Mesenchymal stem cell (in vitro differentiated cells and primary cell): Measurements from ENCODE around the gene FUBP3.

Experiments
- DNase-seq: peaks from one replicate; pipeline ENCODE4 v3.0.0-alpha.2; 2013
- H2AFZ ChIP-seq: one replicate; pipeline ENCODE4 v1.6.1; 2013; ENCODE audit warnings: low read depth, mild to moderate bottlenecking, control low read depth, inconsistent platforms, low read length, moderate library complexity
- H2AK5ac ChIP-seq: 2 replicates; pipeline ENCODE4 v1.6.1; 2013; ENCODE audit warnings: low read length, moderate library complexity, mild to moderate bottlenecking, inconsistent platforms; ENCODE audit not compliant: severe bottlenecking
- H2BK120ac ChIP-seq: one replicate; pipeline ENCODE4 v1.6.1; 2013; ENCODE audit warnings: low read depth, mild to moderate bottlenecking, inconsistent platforms, low read length, moderate library complexity
- H2BK12ac ChIP-seq, 2 experiments: one replicate each; pipeline ENCODE4 v1.6.1; 2013; ENCODE audit warnings: inconsistent platforms in 2 of 2, low read length in 2 of 2, mild to moderate bottlenecking in 2 of 2, moderate library complexity in 2 of 2, control low read depth in 1 of 2
- H2BK15ac ChIP-seq: one replicate; pipeline ENCODE4 v1.6.1; 2013; ENCODE audit warnings: mild to moderate bottlenecking, low read depth, inconsistent platforms; ENCODE audit not compliant: poor library complexity, severe bottlenecking
- H2BK5ac ChIP-seq: 2 replicates; pipeline ENCODE4 v1.6.1; 2013; ENCODE audit warnings: low read depth, mild to moderate bottlenecking, low read length, control low read depth, inconsistent platforms; ENCODE audit not compliant: poor library complexity, severe bottlenecking
- H3K14ac ChIP-seq, 2 experiments: one replicate each; pipeline ENCODE4 v1.6.1; 2013; ENCODE audit warnings: inconsistent platforms in 2 of 2, low read length in 2 of 2, control low read depth in 1 of 2, mild to moderate bottlenecking in 1 of 2, moderate library complexity in 1 of 2
- H3K18ac ChIP-seq, 2 experiments: one replicate each; pipeline ENCODE4 v1.6.1; 2013; ENCODE audit warnings: inconsistent platforms in 2 of 2, low read length in 2 of 2, control low read depth in 1 of 2, low read depth in 1 of 2, mild to moderate bottlenecking in 1 of 2
- H3K23ac ChIP-seq, 2 experiments: one replicate each; pipeline ENCODE4 v1.6.1; 2013; ENCODE audit warnings: inconsistent platforms in 2 of 2, low read length in 2 of 2, mild to moderate bottlenecking in 2 of 2, moderate library complexity in 2 of 2, control low read depth in 1 of 2
- H3K27ac ChIP-seq: 2 replicates; pipeline ENCODE4 v1.5.1; 2013; ENCODE audit warnings: mild to moderate bottlenecking, moderate library complexity, low read length, control low read depth, inconsistent platforms; ENCODE audit not compliant: poor library complexity, severe bottlenecking
- H3K27me3 ChIP-seq, 2 experiments: 2 replicates each; pipeline versions ENCODE4 v1.6.1 to v1.7.0; 2013; ENCODE audit warnings: low read length in 2 of 2, mild to moderate bottlenecking in 2 of 2, moderate library complexity in 2 of 2, control low read depth in 1 of 2, inconsistent platforms in 1 of 2; ENCODE audit not compliant: control insufficient read depth in 1 of 2, insufficient read depth in 1 of 2
- H3K36me3 ChIP-seq, 2 experiments: 2 replicates each; pipeline versions ENCODE4 v1.6.1 to v1.7.0; 2013; ENCODE audit warnings: low read length in 2 of 2, control low read depth in 1 of 2, inconsistent platforms in 1 of 2, low read depth in 1 of 2, mild to moderate bottlenecking in 1 of 2; ENCODE audit not compliant: insufficient read depth in 2 of 2, control insufficient read depth in 1 of 2
- H3K4ac ChIP-seq, 2 experiments: one replicate each; pipeline ENCODE4 v1.6.1; 2013; ENCODE audit warnings: inconsistent platforms in 2 of 2, low read length in 2 of 2, mild to moderate bottlenecking in 2 of 2, moderate library complexity in 2 of 2, control low read depth in 1 of 2, low read depth in 1 of 2
- H3K4me1 ChIP-seq: 2 replicates; pipeline ENCODE4 v1.6.1; 2013; ENCODE audit warnings: low read depth, low read length, control low read depth; ENCODE audit not compliant: control insufficient read depth, insufficient read depth
- H3K4me2 ChIP-seq: 2 replicates; pipeline ENCODE4 v1.6.1; 2013; ENCODE audit warnings: low read length, mild to moderate bottlenecking, inconsistent platforms; ENCODE audit not compliant: poor library complexity, severe bottlenecking
- H3K4me3 ChIP-seq, 2 experiments: 2 replicates each; pipeline versions ENCODE4 v1.5.1 to v1.7.0; 2013; ENCODE audit warnings: low read length in 2 of 2, mild to moderate bottlenecking in 2 of 2, control low read depth in 1 of 2, low read depth in 1 of 2; ENCODE audit not compliant: insufficient read depth in 1 of 2
- H3K79me1 ChIP-seq: replicated peaks from 2 replicates; pipeline ENCODE4 v1.6.1; 2013; ENCODE audit warnings: mild to moderate bottlenecking, control low read depth, low read length, inconsistent platforms; ENCODE audit not compliant: poor library complexity, severe bottlenecking
- H3K9ac ChIP-seq: 2 replicates; pipeline ENCODE4 v1.7.0; 2013; ENCODE audit warnings: mild to moderate bottlenecking, low read length, moderate library complexity
- H3K9me3 ChIP-seq: 2 replicates; pipeline ENCODE4 v1.7.0; 2013; ENCODE audit warnings: mild to moderate bottlenecking, low read length; ENCODE audit not compliant: control insufficient read depth
- H4K8ac ChIP-seq: one replicate; pipeline ENCODE4 v1.6.1; 2013; ENCODE audit warnings: inconsistent platforms, mild to moderate bottlenecking, low read length, moderate library complexity
- H4K91ac ChIP-seq: one replicate; pipeline ENCODE4 v1.6.1; 2013; ENCODE audit warnings: mild to moderate bottlenecking, low read length, inconsistent platforms
- WGBS: methylation state at CpG from one replicate; pipeline ENCODE4 v1.1.7; 2013; ENCODE audit warnings: mixed read lengths; 5-methylcytosine and 5-hydroxymethylcytosine counted together

FUBP3 gene

DNA sequence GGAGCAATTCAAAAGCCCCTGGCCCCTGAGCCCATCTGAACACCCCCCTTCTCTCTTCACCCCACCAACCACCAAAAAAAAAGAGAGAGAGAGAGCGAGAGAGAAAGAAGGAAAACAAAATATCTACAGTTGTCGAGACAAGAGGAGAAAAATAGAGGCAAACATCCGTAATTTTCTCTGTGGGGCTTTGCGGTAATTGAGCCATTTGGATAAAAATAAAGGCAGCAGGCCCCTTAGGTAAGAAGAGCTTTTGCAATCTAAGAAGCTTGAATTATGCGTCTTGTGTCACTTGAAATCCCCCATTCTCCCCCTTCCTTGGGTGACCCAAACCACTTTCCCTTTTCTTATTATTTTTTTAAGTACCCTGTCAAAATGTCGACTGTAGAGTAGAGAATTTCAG, 35.5 kb upstream of the FUBP3 start:
- Histone ChIP-seq H2BK5ac (no peak overlapping the region), H3K4me1 (peaks cover 4% of the 10 kb centered on the region), H3K36me3 (no peaks in the 10 kb centered on the region), H2BK12ac (no peak overlapping the region), H3K18ac (no peak overlapping the region), H3K9ac (no peak overlapping the region), H3K4me2 (no peak overlapping the region), H2BK15ac (no peak overlapping the region), H3K79me1 (no peaks in the 10 kb centered on the region), H3K27ac (no peak overlapping the region), H2BK120ac (no peak overlapping the region), H2AK5ac (no peak overlapping the region), H2AFZ (no peak overlapping the region), H3K4me3 (no peak overlapping the region), H3K14ac (no peak overlapping the region), H4K8ac (no peak overlapping the region), H3K9me3 (no peaks in the 10 kb centered on the region), H4K91ac (no peak overlapping the region), H3K4ac (no peak overlapping the region), H3K27me3 (peaks cover 24 to 46% of the 10 kb centered on the region in 2 experiments), H3K23ac (no peak overlapping the region)
- no peak for DNase-seq
- WGBS: 88% methylated on average over 6 of the region's 6 CpGs

DNA sequence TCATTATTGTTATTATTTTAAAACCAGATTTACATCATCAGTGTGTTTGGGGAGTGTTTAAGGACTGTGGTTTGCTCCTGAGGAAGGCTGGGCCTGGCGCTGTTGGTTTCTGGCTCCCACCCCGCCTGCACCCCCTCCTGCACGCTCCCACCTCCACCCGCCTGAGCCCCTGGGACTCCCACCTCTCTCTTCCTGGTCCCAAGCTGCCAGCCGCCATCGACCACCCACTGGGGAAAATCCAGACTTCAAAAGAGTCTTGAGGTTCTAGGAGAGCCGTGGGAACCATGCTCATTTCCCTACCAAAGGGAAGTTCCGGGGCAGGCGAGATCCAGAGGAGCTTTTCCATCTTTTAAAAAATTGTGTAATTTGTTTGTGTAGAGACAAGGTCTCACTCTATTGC, 35.0 kb upstream of the FUBP3 start:
- no peak overlapping the region for H3K4me2 ChIP-seq
- peaks cover 24 to 42% of the 10 kb centered on the region in 2 experiments for H3K27me3 ChIP-seq
- H2AK5ac ChIP-seq: no peak overlapping the region
- no peak for DNase-seq
- H3K18ac ChIP-seq: no peak overlapping the region
- WGBS: 80% methylated on average over 9 of the region's 9 CpGs
- H2BK12ac ChIP-seq: no peak overlapping the region
- H3K9ac ChIP-seq: no peak overlapping the region
- no peak overlapping the region for H3K14ac ChIP-seq
- no peaks in the 10 kb centered on the region for H3K79me1 ChIP-seq
- peaks cover 4% of the 10 kb centered on the region for H3K4me1 ChIP-seq
- no peak overlapping the region for H2BK120ac ChIP-seq
- H2AFZ ChIP-seq: no peak overlapping the region
- no peak overlapping the region for H2BK5ac ChIP-seq
- H3K27ac ChIP-seq: no peak overlapping the region
- no peak overlapping the region for H3K4ac ChIP-seq
- no peak overlapping the region for H4K91ac ChIP-seq
- no peak overlapping the region for H2BK15ac ChIP-seq
- no peak overlapping the region for H3K4me3 ChIP-seq
- H3K9me3 ChIP-seq: peaks cover under 1% of the 10 kb centered on the region
- H4K8ac ChIP-seq: no peak overlapping the region
- no peaks in the 10 kb centered on the region for H3K36me3 ChIP-seq
- H3K23ac ChIP-seq: no peak overlapping the region

DNA sequence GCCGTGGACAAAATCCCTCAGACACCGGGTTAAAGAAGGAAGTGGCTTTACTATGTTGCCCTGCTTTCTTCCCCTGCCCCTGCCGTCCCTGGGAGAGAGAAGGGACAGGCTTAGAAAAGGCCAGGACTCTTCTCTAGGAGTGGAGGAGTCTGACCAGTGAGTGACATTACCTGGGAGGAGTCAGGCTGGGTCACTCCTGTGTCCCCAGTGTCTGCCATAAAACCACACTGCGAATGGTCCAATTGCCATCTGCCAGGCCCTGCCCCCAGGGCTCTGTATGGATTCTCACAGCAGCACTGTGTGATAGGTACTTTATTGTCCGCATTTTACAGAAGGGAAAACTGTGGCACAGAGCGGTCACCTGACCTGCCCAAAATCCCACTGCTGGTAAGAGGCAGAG, 31.3 kb upstream of the FUBP3 start:
- Histone ChIP-seq H3K9ac (no peak overlapping the region), H3K27me3 (peaks cover 22 to 26% of the 10 kb centered on the region in 2 experiments), H3K36me3 (no peaks in the 10 kb centered on the region), H4K91ac (no peak overlapping the region), H4K8ac (no peak overlapping the region), H3K9me3 (peaks cover 4% of the 10 kb centered on the region), H2BK5ac (no peak overlapping the region), H2AK5ac (no peak overlapping the region), H3K14ac (no peak overlapping the region), H2BK120ac (no peak overlapping the region), H2BK15ac (peak overlapping the region; percentile 6), H3K27ac (no peak overlapping the region), H2BK12ac (no peak overlapping the region), H3K4me1 (peaks cover 1% of the 10 kb centered on the region), H3K4me2 (no peak overlapping the region), H3K23ac (no peak overlapping the region), H3K18ac (no peak overlapping the region), H2AFZ (no peak overlapping the region), H3K4ac (no peak overlapping the region), H3K79me1 (no peaks in the 10 kb centered on the region), H3K4me3 (no peak overlapping the region)
- 85% methylated on average over 6 of the region's 6 CpGs for WGBS
- DNase-seq: no peak

DNA sequence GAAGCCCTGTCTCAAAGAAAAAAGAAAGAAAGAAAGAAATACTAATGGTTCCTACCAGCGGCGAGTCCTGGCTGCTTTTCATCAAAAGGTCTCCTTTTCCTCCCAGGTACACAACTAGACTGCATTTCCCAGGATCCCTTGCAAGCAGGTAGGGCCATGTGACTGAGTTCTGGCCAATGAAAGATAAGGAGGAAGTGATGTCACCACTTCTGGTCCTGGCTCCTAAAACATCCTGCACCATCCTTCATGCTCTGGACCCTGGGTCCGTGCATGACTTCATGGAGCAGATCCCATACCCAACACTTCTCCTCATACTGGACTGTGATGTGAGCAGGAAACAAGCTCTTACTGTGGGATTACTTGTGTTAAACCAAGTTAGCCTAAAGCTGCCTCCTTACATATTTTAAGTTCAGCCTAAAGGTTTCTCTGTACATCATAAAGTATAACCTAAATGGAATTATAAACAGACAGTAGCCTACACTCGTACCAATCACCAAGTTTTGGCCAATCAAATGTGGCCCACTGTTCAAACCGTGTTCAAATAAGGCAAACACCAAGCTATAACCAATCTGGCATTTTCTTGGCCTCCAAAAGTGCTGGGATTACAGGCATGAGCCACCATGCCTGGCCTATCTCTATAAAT, 30.2 kb upstream of the FUBP3 start:
- 78% methylated on average over 5 of the region's 5 CpGs for WGBS
- Histone ChIP-seq H3K27ac (no peak overlapping the region), H2BK12ac (no peak overlapping the region), H3K9me3 (peaks cover 4% of the 10 kb centered on the region), H2BK120ac (no peak overlapping the region), H3K4me3 (no peak overlapping the region), H3K36me3 (no peaks in the 10 kb centered on the region), H4K8ac (no peak overlapping the region), H3K9ac (no peak overlapping the region), H3K79me1 (no peaks in the 10 kb centered on the region), H3K18ac (no peak overlapping the region), H4K91ac (no peak overlapping the region), H3K4ac (no peak overlapping the region), H2AFZ (no peak overlapping the region), H2BK5ac (no peak overlapping the region), H3K27me3 (peaks cover 19 to 30% of the 10 kb centered on the region in 2 experiments), H2AK5ac (no peak overlapping the region), H3K4me2 (no peak overlapping the region), H3K23ac (no peak overlapping the region), H3K4me1 (no peaks in the 10 kb centered on the region), H3K14ac (no peak overlapping the region), H2BK15ac (no peak overlapping the region)
- no peak for DNase-seq
